DND-41 (cell line): ENCODE results near the gene SERPINA4.

ENCODE experiments used
- ATAC-seq: fragments of 200-7000 bp; cut with Tn5 transposase; 3 replicates; pipeline ENCODE4 v1.9.1; 2021; ENCODE audit warnings: low read depth; ENCODE audit not compliant: insufficient read depth
- DNase-seq: peaks from one replicate; pipeline ENCODE4 v3.0.0-alpha.2; 2020
- H2AFZ ChIP-seq: 2 replicates; pipeline ENCODE4 v1.6.0; 2012; ENCODE audit warnings: low read depth, low read length
- H3K27ac ChIP-seq: 2 replicates; pipeline ENCODE4 v1.5.1; 2012; ENCODE audit warnings: low read length, inconsistent platforms
- H3K27me3 ChIP-seq: fragments of 200-600 bp; sonication (generic); 2 replicates; pipeline ENCODE4 v1.6.0; 2012; ENCODE audit warnings: low read length, mild to moderate bottlenecking, inconsistent platforms; ENCODE audit not compliant: insufficient read depth, poor library complexity
- H3K36me3 ChIP-seq: 2 replicates; pipeline ENCODE4 v1.5.1; 2012; ENCODE audit warnings: low read length, inconsistent platforms; ENCODE audit not compliant: insufficient read depth
- H3K4me1 ChIP-seq: 2 replicates; pipeline ENCODE4 v1.5.1; 2012; ENCODE audit warnings: mild to moderate bottlenecking, low read length; ENCODE audit not compliant: insufficient read depth
- H3K4me2 ChIP-seq: 2 replicates; pipeline ENCODE4 v1.6.0; 2012; ENCODE audit warnings: mild to moderate bottlenecking, moderate library complexity, low read length, inconsistent platforms; ENCODE audit not compliant: insufficient read depth
- H3K4me3 ChIP-seq, 2 experiments: fragments of 200-600 bp in 1 of 2; shearing (Covaris generic) in 1 of 2; 2 replicates each; pipeline ENCODE4 v1.5.1; 2012 to 2016; ENCODE audit warnings: inconsistent platforms in 2 of 2, low read length in 2 of 2, mild to moderate bottlenecking in 2 of 2, low read depth in 1 of 2, moderate library complexity in 1 of 2
- H3K79me2 ChIP-seq: 2 replicates; pipeline ENCODE4 v1.6.0; 2012; ENCODE audit warnings: low read length, inconsistent platforms; ENCODE audit not compliant: insufficient read depth
- H3K9ac ChIP-seq: 2 replicates; pipeline ENCODE4 v1.6.0; 2012; ENCODE audit warnings: low read depth, mild to moderate bottlenecking, inconsistent platforms, low read length, moderate library complexity
- H3K9me3 ChIP-seq: 2 replicates; pipeline ENCODE4 v1.5.1; 2012; ENCODE audit warnings: low read length, moderate library complexity, mild to moderate bottlenecking, inconsistent platforms; ENCODE audit not compliant: insufficient read depth, severe bottlenecking
- H4K20me1 ChIP-seq: 2 replicates; pipeline ENCODE4 v1.6.0; 2012; ENCODE audit warnings: low read length; ENCODE audit not compliant: insufficient read depth
- EZH2 ChIP-seq: IDR thresholded peaks from 3 replicates; pipeline ENCODE4 v1.6.1; 2012; ENCODE audit warnings: borderline replicate concordance, low read depth, mild to moderate bottlenecking, moderate library complexity, low read length, inconsistent platforms; ENCODE audit not compliant: severe bottlenecking
- TF ChIP-seq, protein P1 (sequence below): IDR thresholded peaks from 2 replicates; pipeline ENCODE4 v1.5.1; 2012; ENCODE audit warnings: borderline replicate concordance, low read length, moderate library complexity, mild to moderate bottlenecking; ENCODE audit not compliant: poor library complexity, severe bottlenecking; ENCODE audit errors: extremely low read depth

SERPINA4 gene

DNA sequence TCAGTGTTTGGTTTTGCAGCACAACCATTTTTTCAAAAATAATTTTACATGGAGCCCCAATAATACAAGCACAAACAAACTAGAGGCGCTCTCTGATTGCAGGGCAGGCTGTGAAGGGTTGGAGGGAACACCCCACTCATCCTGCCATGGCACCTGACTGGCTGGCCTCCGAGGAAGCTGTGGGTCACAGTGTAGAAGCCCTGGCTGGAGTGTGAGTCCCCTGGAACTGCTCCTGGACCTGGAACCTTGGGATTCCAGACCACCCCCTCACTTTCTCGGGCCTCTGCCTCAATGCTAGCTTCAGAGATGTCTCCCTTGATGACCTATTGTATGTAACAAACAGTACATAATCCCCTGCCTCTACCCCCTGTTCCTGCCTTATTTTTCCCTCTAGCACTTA lies 37.1 kb upstream of the SERPINA4 start:
- TF ChIP-seq, protein P1, sequence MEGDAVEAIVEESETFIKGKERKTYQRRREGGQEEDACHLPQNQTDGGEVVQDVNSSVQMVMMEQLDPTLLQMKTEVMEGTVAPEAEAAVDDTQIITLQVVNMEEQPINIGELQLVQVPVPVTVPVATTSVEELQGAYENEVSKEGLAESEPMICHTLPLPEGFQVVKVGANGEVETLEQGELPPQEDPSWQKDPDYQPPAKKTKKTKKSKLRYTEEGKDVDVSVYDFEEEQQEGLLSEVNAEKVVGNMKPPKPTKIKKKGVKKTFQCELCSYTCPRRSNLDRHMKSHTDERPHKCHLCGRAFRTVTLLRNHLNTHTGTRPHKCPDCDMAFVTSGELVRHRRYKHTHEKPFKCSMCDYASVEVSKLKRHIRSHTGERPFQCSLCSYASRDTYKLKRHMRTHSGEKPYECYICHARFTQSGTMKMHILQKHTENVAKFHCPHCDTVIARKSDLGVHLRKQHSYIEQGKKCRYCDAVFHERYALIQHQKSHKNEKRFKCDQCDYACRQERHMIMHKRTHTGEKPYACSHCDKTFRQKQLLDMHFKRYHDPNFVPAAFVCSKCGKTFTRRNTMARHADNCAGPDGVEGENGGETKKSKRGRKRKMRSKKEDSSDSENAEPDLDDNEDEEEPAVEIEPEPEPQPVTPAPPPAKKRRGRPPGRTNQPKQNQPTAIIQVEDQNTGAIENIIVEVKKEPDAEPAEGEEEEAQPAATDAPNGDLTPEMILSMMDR = no peak
- TF ChIP-seq EZH2 = no peak
- no peaks in the 10 kb centered on the region for H4K20me1 ChIP-seq
- no peaks in the 10 kb centered on the region for H3K27me3 ChIP-seq
- no peak overlapping the region for H3K27ac ChIP-seq
- no peak overlapping the region for H2AFZ ChIP-seq
- ATAC-seq = no peak
- no peaks in the 10 kb centered on the region for H3K36me3 ChIP-seq
- DNase-seq = no peak
- H3K4me1 ChIP-seq = no peaks in the 10 kb centered on the region
- no peak overlapping the region for H3K4me2 ChIP-seq
- no peak overlapping the region for H3K9ac ChIP-seq
- H3K4me3 ChIP-seq = no peak overlapping the region
- no peaks in the 10 kb centered on the region for H3K9me3 ChIP-seq
- no peaks in the 10 kb centered on the region for H3K79me2 ChIP-seq

DNA sequence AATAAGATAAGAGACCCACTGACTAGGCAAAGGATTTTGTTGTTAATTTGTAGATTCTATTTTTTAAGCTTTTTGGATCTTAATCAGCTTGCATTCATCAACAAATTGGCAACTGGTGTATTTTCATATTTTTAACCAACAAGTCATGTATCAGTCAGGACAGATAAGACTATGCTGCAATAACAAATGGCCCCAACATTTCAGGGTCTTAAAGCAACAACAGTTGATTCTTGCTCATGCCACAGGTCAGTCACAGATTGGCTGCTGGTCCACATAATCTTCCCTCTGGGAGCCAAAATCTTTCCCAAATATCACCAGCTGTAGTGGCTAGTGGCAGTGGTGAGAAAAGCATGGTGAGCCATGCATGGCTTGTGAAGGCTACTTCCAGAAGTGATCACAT lies 30.1 kb upstream of the SERPINA4 start:
- no peak for ATAC-seq

DNA sequence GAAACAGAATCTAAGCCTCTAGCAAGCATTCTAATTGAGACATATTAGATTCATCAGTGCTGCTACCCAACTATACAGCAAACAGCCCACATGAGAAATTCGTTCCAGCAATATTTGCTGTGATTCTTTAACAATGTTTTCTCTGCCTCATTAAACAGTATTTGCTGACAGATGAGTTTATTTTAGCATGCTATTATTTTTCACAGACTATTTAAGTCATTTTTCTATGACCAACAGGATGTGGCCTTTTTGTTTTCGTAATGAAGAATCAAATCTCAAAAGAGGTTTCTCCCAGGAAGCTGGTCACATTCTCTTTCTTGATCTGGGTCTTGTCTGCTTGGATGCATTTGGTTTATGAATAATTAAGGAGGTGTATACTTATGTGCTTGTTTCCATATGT lies 28.8 kb upstream of the SERPINA4 start:
- no peak overlapping the region for H3K4me2 ChIP-seq
- DNase-seq = no peak
- H2AFZ ChIP-seq = no peak overlapping the region
- H3K9me3 ChIP-seq = no peaks in the 10 kb centered on the region
- no peak overlapping the region for H3K9ac ChIP-seq
- no peak for ATAC-seq
- no peak overlapping the region for H3K27ac ChIP-seq
- H3K36me3 ChIP-seq = no peaks in the 10 kb centered on the region
- no peaks in the 10 kb centered on the region for H4K20me1 ChIP-seq
- H3K27me3 ChIP-seq = no peaks in the 10 kb centered on the region
- no peak overlapping the region for H3K4me3 ChIP-seq
- no peaks in the 10 kb centered on the region for H3K4me1 ChIP-seq
- TF ChIP-seq, protein P1 = no peak
- TF ChIP-seq EZH2 = no peak
- H3K79me2 ChIP-seq = no peaks in the 10 kb centered on the region

More for the DNA sequence above, 30.1 kb upstream of the SERPINA4 start:
- Histone ChIP-seq H3K4me2 (no peak overlapping the region), H3K79me2 (no peaks in the 10 kb centered on the region), H4K20me1 (no peaks in the 10 kb centered on the region), H3K27me3 (no peaks in the 10 kb centered on the region), H3K36me3 (no peaks in the 10 kb centered on the region), H3K9me3 (no peaks in the 10 kb centered on the region), H3K4me3 (no peak overlapping the region), H3K27ac (no peak overlapping the region), H2AFZ (no peak overlapping the region), H3K4me1 (no peaks in the 10 kb centered on the region), H3K9ac (no peak overlapping the region)
- no peak for DNase-seq
- TF ChIP-seq EZH2 = no peak
- TF ChIP-seq, protein P1 = no peak

DNA sequence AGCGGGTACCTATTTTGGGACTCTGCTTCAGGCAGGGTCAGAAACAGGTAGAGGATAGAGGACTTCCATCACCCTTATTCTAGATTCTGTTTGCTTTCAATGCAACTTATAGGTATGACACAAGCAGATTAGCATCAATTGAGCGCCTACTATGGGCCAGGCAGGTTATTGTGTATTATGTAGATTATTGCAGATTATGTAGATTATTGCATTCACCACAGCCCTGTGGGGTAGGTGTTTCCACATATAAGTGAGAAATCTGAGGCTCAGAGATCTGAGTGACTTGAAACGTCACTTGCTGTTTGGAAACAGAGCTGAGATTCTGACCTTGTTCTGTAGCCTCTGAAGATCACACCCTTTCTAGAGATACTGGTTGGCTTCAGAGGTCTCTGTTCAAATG lies 25.7 kb upstream of the SERPINA4 start:
- Histone ChIP-seq H3K27ac (no peak overlapping the region), H4K20me1 (no peaks in the 10 kb centered on the region), H2AFZ (no peak overlapping the region), H3K36me3 (no peaks in the 10 kb centered on the region), H3K4me1 (no peaks in the 10 kb centered on the region), H3K9me3 (no peaks in the 10 kb centered on the region), H3K79me2 (no peaks in the 10 kb centered on the region), H3K4me2 (no peak overlapping the region), H3K27me3 (no peaks in the 10 kb centered on the region), H3K9ac (no peak overlapping the region), H3K4me3 (no peak overlapping the region)
- DNase-seq = no peak
- no peak for ATAC-seq
- TF ChIP-seq, protein P1 = no peak
- TF ChIP-seq EZH2 = no peak
